OCI-LY3 (cell line): Measurements from ENCODE around the gene SUGP2.

Experiments used
- EZH2phosphoT487 ChIP-seq: fragments of 200-600 bp; shearing (Covaris generic); IDR thresholded peaks from 2 replicates; pipeline ENCODE4 v1.6.1; 2018; ENCODE audit warnings: antibody characterized with exemption, mixed run types, low read depth
- TF ChIP-seq, protein P1 (sequence below): fragments of 200-600, 300-600 bp; sonication (generic); IDR thresholded peaks from 2 replicates; pipeline ENCODE4 v1.5.1; 2014; ENCODE audit warnings: antibody characterized with exemption, low read length, low read depth

DNA sequence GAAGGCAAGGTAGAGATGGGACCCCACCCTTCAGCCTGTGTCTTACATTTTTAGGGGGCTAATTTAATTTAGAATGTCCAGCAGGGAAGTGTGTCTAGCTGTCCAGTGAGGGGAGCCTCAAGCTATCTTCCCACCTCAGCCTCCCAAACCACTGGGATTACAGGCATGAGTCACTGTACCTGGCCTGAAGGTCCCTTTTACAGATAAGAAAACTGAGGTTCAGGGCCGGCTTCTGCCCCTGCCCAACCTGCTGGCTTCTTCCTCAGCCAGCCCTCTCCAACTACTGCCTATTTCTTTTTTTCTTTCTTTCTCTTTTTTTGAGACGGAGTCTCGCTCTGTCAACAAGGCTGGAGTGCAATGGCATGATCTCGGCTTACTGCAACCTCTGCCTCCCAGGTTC, 72.9 kb downstream of the SUGP2 start:
- TF ChIP-seq, protein P1, sequence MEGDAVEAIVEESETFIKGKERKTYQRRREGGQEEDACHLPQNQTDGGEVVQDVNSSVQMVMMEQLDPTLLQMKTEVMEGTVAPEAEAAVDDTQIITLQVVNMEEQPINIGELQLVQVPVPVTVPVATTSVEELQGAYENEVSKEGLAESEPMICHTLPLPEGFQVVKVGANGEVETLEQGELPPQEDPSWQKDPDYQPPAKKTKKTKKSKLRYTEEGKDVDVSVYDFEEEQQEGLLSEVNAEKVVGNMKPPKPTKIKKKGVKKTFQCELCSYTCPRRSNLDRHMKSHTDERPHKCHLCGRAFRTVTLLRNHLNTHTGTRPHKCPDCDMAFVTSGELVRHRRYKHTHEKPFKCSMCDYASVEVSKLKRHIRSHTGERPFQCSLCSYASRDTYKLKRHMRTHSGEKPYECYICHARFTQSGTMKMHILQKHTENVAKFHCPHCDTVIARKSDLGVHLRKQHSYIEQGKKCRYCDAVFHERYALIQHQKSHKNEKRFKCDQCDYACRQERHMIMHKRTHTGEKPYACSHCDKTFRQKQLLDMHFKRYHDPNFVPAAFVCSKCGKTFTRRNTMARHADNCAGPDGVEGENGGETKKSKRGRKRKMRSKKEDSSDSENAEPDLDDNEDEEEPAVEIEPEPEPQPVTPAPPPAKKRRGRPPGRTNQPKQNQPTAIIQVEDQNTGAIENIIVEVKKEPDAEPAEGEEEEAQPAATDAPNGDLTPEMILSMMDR, result no peak
- no peak for TF ChIP-seq EZH2phosphoT487
